Gastrocnemius medialis (tissue), 4 donors: ENCODE data around the gene GIMAP6.

ENCODE experiments used
- CTCF ChIP-seq, 5 experiments: fragments of 450-650 bp in 3 of 5; fragments of 200-600 bp in 2 of 5; sonication (generic) in 2 of 5; IDR thresholded peaks in 4 of 5; conservative IDR thresholded peaks in 1 of 5; 1 replicate in 4 of 5; 2 replicates in 1 of 5; pipeline ENCODE4 v1.5.1; 2016 to 2019; ENCODE audit warnings: antibody characterized with exemption in 5 of 5, mild to moderate bottlenecking in 3 of 5, moderate library complexity in 3 of 5
- POLR2A ChIP-seq, 2 donors: fragments of 450-650 bp; IDR thresholded peaks; one replicate each; pipeline ENCODE4 v1.6.1; 2017; ENCODE audit warnings: antibody characterized with exemption in 2 of 2, mild to moderate bottlenecking in 2 of 2, moderate library complexity in 2 of 2

- TF ChIP-seq CTCF (IDR thresholded peaks at IDR 0.05 in 4 of 5, conservative IDR thresholded peaks at IDR 0.05 in 1 of 5) = no peak
- no peak for TF ChIP-seq POLR2A (IDR thresholded peaks at IDR 0.05)
These were observed 12.1 kb downstream of the GIMAP6 start for GRCh38 chr7:150620061-150620460.
